Ureter (tissue), 1 donor: ENCODE data around the gene EPB41L2. TPM values are rescaled to one million over a fixed set of nuclear protein-coding genes. Genes with fewer than 3 reads are reported as not detected.
"Not testable (repeated sequence)": the region's sequence is repeated elsewhere in the genome, so short reads cannot be mapped to it uniquely, and the experiment has no call there.

Source experiments
- DNase-seq: peaks from one replicate; pipeline ENCODE4 v3.0.0-alpha.2; 2020; ENCODE audit warnings: low spot score
- total RNA-seq: library from RNA; stranded (reverse); gene quantifications from one replicate; pipeline ENCODE4 v1.2.4, GENCODE V29; 2023
- donor health status: DM: yes; HTN: yes; CAD: no.

The EPB41L2 gene
- total RNA-seq, 1 donor from 2014 or later, result 110 TPM

DNA sequence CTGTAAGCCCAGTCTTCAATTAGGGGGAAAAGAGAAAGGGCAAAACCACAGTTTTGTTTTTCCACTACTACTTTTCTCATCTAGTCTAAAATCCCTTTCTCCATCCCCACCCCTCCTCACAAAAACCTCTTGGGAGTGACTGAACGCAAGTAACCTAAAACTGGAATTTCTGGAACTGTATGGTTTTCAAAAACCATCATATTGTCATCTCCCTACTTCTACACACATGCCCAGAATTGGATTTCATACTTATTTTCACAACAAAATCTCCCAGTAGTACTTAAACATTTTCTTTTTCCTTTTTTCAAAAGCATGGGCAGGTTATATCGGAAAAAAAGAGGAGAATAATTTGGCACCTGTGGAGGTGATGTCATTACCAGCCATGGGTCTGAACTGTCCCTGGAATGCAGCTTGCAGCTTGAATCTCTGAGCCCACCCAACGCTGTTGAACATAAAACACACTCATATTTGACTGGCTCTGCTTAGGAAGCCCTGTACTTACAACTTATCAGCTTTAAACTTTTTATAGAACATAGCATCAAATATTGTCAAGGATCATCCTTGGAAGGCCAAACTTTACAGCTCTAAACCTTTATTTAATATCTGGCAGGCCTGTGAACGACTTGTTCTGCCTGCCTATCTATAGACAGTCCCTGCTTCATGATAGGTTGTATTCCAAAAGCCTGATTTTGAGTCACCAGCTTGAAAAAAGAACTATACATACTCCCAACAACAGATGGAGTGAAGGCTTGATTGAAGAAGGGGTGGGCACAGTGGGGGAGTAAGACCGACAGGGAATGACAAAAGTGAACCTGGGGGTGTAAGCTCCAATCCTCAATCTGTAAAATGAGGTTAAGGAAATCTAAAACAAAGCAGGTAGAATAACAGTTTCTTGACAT is 59.3 kb downstream of the EPB41L2 start:
- no peak for DNase-seq

DNA sequence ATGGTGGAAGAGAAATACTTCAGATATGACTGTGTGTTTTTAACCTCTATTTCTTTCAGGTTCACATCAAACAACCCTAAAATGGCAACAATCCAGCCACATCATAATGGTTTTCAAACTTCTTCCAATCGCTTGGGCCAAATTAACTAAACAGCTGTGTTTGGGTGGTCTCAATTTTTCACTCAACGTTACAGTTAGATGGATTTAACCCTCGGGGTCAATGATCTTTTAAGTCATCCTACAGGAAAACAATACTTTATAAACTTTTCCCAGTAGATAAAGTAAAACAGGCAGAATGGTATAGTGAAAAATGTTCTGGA is 60.4 kb downstream of the EPB41L2 start:
- DNase-seq, result no peak

GRCh38 chr6:131001945-131002660 is 60.9 kb downstream of the EPB41L2 start:
- no peak for DNase-seq

- DNase-seq, result no peak
Observed at GRCh38 chr6:131001111-131001736, 61.8 kb downstream of the EPB41L2 start.

GRCh38 chr6:131000544-131000943 is 62.5 kb downstream of the EPB41L2 start:
- no peak for DNase-seq

DNA sequence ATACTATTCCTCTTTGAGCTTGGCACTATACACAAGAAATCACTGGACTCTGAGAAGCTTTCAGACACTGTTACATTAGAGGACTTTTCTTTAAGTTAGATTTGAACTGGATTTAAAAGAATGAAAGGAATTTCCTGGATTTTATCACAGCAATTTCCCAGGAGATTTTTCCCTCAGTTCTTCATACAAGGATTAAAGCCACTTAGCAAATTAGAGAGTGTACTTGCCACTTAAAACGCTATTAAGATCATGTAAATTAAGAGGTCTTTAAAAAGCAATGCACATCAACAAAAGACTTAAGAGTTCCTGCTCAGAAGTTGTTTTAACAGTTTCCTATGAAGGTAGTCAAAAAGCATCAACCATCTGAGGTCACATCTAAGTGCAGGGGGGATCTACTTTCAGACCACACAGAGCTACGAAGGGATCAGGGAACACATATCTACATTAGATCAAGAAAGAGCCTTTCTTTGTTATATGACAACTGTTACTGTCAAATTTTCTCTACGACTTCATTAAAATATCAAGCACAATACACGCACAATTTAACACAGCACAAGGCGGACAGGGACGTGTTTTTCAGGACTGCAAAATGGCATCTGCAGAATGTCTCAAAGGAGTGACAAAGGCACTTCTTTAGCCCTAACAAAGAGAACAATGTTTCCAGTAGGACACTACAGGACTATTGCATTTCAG is 65.8 kb downstream of the EPB41L2 start:
- no peak for DNase-seq

DNA sequence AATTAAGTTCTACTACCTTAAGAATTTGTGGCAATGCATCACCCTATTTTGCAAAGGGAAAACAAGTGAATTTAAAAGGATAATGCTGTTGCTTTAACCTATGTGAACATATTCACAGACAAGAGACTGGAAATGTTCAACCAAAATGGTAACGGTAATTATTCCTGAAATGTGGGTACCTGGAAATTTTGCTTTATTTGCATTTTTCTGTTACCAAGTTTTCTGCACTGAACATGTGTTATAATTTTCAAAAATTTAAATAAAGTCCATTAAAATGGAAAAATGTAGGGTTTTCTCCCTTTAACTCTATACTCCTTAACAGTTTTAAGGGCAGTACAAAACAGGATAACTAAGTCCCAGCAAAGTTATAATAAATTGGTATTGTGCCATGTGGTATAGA is 66.4 kb downstream of the EPB41L2 start:
- no peak for DNase-seq

GRCh38 chr6:130995783-130996447 is 67.1 kb downstream of the EPB41L2 start:
- DNase-seq, result no peak

- DNase-seq, result no peak
Observed at GRCh38 chr6:130994319-130995097, 68.5 kb downstream of the EPB41L2 start.

DNA sequence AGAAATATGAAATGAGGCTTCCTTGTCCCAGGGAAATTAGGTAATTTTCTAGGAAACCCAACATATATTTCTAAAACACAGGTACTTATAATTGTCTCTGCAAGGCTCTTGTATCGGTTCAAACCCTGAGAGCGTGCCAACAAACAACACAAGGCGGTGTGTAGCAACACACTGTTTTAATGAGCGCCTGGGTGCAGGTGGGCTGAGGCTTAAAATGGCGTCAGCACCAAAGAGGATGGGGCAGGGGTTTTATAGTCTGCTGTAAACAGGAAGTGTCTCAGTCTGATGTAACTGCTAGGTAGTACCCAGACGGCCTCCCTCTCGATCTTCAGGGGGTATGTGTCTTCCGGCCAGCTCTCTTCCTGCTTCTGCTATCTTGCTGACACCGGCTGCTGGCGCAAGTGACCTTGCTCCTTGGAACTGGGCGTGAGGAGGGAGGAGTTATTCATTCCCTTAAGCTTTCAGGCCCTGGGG is 69.7 kb downstream of the EPB41L2 start:
- DNase-seq, result no peak

GRCh38 chr6:130991422-130992137 is 71.5 kb downstream of the EPB41L2 start:
- no peak for DNase-seq

DNA sequence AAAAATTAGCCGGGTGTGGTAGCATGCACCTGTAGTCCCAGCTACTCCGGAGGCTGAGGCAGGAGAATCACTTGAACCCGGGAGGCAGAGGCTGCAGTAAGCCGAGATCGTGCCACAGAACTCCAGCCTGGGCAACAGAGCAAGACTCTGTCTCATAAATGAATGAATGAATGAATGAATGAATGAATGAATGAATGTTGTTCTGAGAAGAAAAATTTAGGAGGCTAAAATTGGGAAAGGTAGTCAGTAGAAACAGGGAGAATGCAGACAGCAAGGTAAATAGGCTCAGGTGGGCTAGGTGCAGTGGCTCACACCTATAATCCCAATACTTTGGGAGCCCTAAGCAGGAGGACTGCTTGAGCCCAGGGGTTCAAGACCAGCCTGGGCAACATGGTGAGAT is 75.5 kb downstream of the EPB41L2 start:
- not testable (repeated sequence) for DNase-seq

DNA sequence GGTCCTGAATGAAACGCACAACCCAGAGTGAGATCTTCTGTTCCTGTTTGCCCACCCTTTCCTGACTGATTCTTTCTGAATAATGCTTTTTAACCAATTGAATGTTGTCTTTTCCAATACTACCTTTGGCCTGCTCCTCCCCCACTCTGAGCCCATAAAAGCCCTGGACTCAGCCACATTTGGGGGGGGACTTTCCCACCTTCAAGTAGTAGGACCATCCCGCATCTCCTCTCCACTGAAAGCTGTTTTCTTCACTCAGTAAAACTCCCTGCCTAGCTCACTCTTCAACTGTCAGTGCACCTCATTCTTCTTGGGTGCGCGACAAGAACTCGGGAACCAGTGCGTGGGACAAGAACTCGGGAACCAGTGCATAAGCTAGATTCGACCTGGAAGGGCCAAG is 77.9 kb downstream of the EPB41L2 start:
- no peak for DNase-seq

GRCh38 chr6:130982941-130983456 is 80.0 kb downstream of the EPB41L2 start:
- DNase-seq, result no peak

DNA sequence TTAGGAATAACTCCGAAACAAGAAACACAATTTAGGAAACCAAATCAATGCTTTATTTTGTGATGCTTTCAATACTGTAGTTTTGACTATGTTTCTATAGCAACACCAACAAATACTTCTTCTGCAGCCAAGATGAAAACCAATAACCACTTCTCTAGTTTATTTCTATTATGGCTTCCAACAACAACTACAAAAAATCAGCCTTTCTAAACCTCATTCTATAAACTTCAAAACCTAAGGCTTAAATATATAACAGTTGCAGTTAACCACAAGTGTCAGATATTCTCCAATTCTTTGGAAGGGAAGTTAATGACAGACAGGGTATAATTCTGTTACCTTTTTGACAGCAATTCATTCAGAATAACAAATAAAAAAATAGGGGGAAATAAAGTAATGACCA is 80.9 kb downstream of the EPB41L2 start:
- DNase-seq, result no peak

GRCh38 chr6:130981409-130981808 is 81.6 kb downstream of the EPB41L2 start:
- no peak for DNase-seq

DNA sequence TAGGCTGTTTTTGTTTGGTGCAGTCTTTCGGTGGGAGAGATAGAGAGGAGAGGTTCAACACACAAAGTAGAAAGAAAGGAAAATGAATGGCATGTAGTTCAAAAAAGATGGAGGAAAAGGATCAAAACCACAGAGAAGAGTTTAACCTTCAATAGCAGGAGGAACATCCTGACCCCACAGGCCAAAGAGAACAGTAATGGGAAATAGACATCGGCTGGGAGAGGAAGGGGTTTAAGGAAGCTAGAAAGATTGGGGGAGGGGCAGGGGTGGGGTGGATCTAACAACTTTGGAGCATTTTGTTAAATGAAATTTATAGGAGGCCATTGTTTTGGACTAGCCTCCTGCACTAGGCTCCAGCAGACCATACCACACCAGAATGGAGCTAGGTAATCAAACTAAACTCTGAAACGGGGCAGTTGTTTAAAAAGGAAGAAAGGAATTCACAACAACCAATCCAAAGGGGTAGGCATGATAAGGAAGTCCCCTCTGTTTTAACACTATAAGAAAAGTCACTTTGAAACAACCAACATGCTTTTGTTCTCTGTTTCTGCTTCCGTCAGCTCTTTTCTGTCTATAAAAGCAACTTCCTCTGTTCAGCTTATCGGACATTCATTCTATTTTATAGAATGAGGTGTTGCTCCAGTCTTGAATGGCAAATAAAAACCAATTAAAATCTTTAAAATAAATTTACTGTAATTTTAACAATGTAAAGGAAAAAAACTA is 82.6 kb downstream of the EPB41L2 start:
- DNase-seq, result no peak

DNA sequence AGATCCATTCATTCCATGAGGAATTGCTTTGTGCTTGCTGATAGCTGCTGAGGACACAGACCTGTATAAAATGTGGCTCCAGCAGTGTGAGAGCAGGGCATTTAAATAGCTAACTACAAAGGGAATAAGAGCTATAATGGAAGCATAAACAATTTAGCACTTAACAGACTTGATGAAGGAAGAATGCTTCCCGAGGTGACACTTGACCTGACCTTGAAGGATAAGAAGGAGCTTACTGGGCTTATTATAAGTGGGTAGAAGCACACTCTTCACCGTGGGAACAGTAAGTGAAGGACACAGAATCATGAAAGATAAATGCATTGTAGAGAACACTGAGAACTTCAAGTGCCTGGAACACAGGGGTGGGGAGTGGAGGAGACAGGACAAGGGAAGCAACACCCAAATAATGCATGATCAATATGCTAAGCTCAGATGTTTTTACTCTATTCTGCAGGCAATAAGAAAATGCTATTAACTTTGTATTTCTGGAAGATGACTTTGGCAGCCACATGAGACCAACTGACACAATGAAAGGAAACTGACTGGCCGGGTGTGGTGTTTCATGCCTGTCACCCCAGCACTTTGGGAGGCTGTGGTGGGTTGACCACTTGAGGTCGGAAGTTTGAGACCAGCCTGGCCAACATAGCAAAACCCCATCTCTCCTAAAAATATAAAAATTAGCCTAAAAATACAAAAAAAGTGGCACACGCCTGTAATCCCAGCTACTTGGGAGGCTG is 84.2 kb downstream of the EPB41L2 start:
- DNase-seq, result no peak
